ENCODE results near the gene CDC42BPB. TPM values are rescaled to one million over a fixed set of nuclear protein-coding genes. Genes with fewer than 3 reads are reported as not detected.

CDC42BPB gene
- total RNA-seq, 1 experiment from 2014 or later: 103 TPM

- Histone ChIP-seq H2AK5ac (ENCODE audit: insufficient read length, low read length) (no peak overlapping the region), H4K5ac (ENCODE audit: insufficient read length, low read depth, low read length) (no peak overlapping the region), H3T11ph (ENCODE audit: low read length) (no peak overlapping the region), H2BK120ac (ENCODE audit: low read depth, low read length, poor library complexity, severe bottlenecking) (no peak overlapping the region), H2AFZ (ENCODE audit: low read length) (no peak overlapping the region), H2BK15ac (ENCODE audit: low read depth, low read length) (no peak overlapping the region), H3K56ac (ENCODE audit: insufficient read length, low read depth, low read length) (no peak overlapping the region), H3K4me1 (ENCODE audit: insufficient read depth, low read length) (no peaks in the 10 kb centered on the region), H2BK20ac (ENCODE audit: low read depth, low read length, poor library complexity, severe bottlenecking) (no peak overlapping the region), H4K91ac (ENCODE audit: insufficient read length, low read depth, low read length) (no peak overlapping the region), H3K27ac (ENCODE audit: insufficient read length, low read depth, low read length) (no peak overlapping the region), H3K4me2 (ENCODE audit: insufficient read depth, insufficient read length, low read length) (no peak overlapping the region), H3K23ac (ENCODE audit: insufficient read length, low read depth, low read length) (no peak overlapping the region), H3K4ac (ENCODE audit: low read depth, low read length) (no peak overlapping the region), H2BK5ac (ENCODE audit: insufficient read length, low read length) (no peak overlapping the region), H3K9ac (ENCODE audit: extremely low read depth, insufficient read length, low read length) (no peak overlapping the region), H3K79me2 (ENCODE audit: insufficient read depth, low read length) (no peaks in the 10 kb centered on the region; the same call in 1 of the 2 replicates), H3K14ac (ENCODE audit: insufficient read depth, low read length) (no peak overlapping the region), H4K8ac (replicated peaks; ENCODE audit: insufficient read length, low read depth, low read length) (no peak overlapping the region), H3K23me2 (ENCODE audit: insufficient read length, low read depth, low read length, poor library complexity, severe bottlenecking) (no peaks in the 10 kb centered on the region), H3K79me1 (ENCODE audit: insufficient read depth, low read depth, low read length, poor library complexity, severe bottlenecking) (no peaks in the 10 kb centered on the region), H3K9me3 (ENCODE audit: control insufficient read depth, low read depth, low read length) (no peaks in the 10 kb centered on the region), H4K20me1 (ENCODE audit: control insufficient read depth, insufficient read depth, insufficient read length) (no peaks in the 10 kb centered on the region), H3K18ac (ENCODE audit: insufficient read length, low read depth, low read length) (no peak overlapping the region), H3K27me3 (ENCODE audit: insufficient read depth, low read length) (no peaks in the 10 kb centered on the region), H2BK12ac (ENCODE audit: insufficient read length, low read depth, low read length) (no peak overlapping the region)
- H3K4me1 Mint-ChIP-seq: peaks cover 0 to 6% of the 10 kb centered on the region in 2 experiments; a peak in 3 of 4 replicates
- H3K27ac Mint-ChIP-seq: no peak overlapping the region; a peak in 1 of 7 replicates
- no peak for TF ChIP-seq CTCF (conservative IDR thresholded peaks at IDR 0.05)
- H3K27me3 Mint-ChIP-seq (ENCODE audit: low read depth): no peaks in the 10 kb centered on the region
- WGBS (ENCODE audit: extremely low coverage, insufficient read length, low lambda C conversion rate): no CpG with 5 or more reads among the region's 10 CpGs
- no peaks in the 10 kb centered on the region for H3K9me3 Mint-ChIP-seq
- H3K36me3 Mint-ChIP-seq (ENCODE audit: insufficient read depth in 1 of 3, low read depth in 3 of 3): peaks cover 31 to 67% (median 60%) of the 10 kb centered on the region in 3 experiments; a peak in 6 of 7 replicates
- DNase-seq: no peak
- no peak overlapping the region for H3K4me3 Mint-ChIP-seq
Measured at GRCh38 chr14:102996941-102997340, 60.4 kb downstream of the CDC42BPB start.

All from H9 (cell line).